Heart left ventricle (tissue), 16 donors: ENCODE data around the gene TM9SF3. TPM values are rescaled to one million over a fixed set of nuclear protein-coding genes. Genes with fewer than 3 reads are reported as not detected.

Experiments
- ATAC-seq, 4 donors: fragments of 200-7000 bp; cut with Tn5 transposase; one replicate each; pipeline ENCODE4 v1.9.1; 2020 to 2022; ENCODE audit warnings: moderate library complexity in 4 of 4, mild to moderate bottlenecking in 3 of 4, moderate number of reproducible peaks in 1 of 4
- DNase-seq, 5 donors: peaks; one replicate each; pipeline ENCODE4 v3.0.0-alpha.2; 2020
- H3K27ac ChIP-seq, 12 donors: fragments of 200-600 bp; sonication (generic) in 4 of 12; one replicate each; pipeline versions ENCODE4 v1.5.0 to v1.8.0; 2016 to 2022; ENCODE audit warnings: mild to moderate bottlenecking in 2 of 12
- H3K27me3 ChIP-seq, 9 donors: fragments of 200-600 bp; sonication (generic) in 2 of 9; one replicate each; pipeline versions ENCODE4 v1.5.1 to v1.8.0; 2016 to 2022; ENCODE audit warnings: mild to moderate bottlenecking in 3 of 9
- H3K36me3 ChIP-seq, 9 donors: fragments of 200-600 bp; sonication (generic) in 2 of 9; one replicate each; pipeline versions ENCODE4 v1.5.0 to v1.8.0; 2018 to 2022; ENCODE audit warnings: mild to moderate bottlenecking in 2 of 9
- H3K4me1 ChIP-seq, 12 donors: fragments of 200-600 bp; sonication (generic) in 4 of 12; one replicate each; pipeline versions ENCODE4 v1.5.0 to v1.8.0; 2016 to 2022; ENCODE audit warnings: mild to moderate bottlenecking in 3 of 12
- H3K4me3 ChIP-seq, 12 donors: fragments of 200-600 bp; sonication (generic) in 4 of 12; one replicate each; pipeline versions ENCODE4 v1.5.0 to v1.8.0; 2017 to 2022; ENCODE audit warnings: mild to moderate bottlenecking in 9 of 12, moderate library complexity in 4 of 12
- H3K9me3 ChIP-seq, 12 donors: fragments of 200-600 bp; sonication (generic) in 4 of 12; one replicate each; pipeline versions ENCODE4 v1.5.0 to v1.8.0; 2016 to 2022; ENCODE audit warnings: mild to moderate bottlenecking in 1 of 12
- POLR2A ChIP-seq, 2 donors: fragments of 450-650 bp; IDR thresholded peaks; one replicate each; pipeline ENCODE4 v1.6.1; 2017; ENCODE audit warnings: antibody characterized with exemption in 2 of 2, mild to moderate bottlenecking in 2 of 2, moderate library complexity in 2 of 2
- WGBS, 4 donors: extraction: QIAGEN DNeasy Blood & Tissue Kit in 2 of 4; methylation state at CpG; one replicate each; pipeline versions ENCODE4 v1.1.5 to v1.1.7; 2013 to 2018; 5-methylcytosine and 5-hydroxymethylcytosine counted together
- intact Hi-C, 10 donors: fragments of 100-400 bp; cut with DNase I; formaldehyde crosslinking; loops; one replicate each; pipeline versions ENCODE4 v1.11.1 to v1.14.2; 2022
- polyA plus RNA-seq, 2 donors: library from polyadenylated mRNA; stranded (reverse); fragments of 200-250 nt; gene quantifications; one replicate each; pipeline ENCODE4 v1.2.3, GENCODE V29; 2013
- total RNA-seq, 9 donors: library from RNA; depleted of rRNA in 2 of 9; stranded (reverse); fragments of >200 nt in 2 of 9; fragmentation: NEBNext Ultra II Directional in 3 of 9; extraction: Animal tissue kit (Norgen Biotek cat#: 25700) in 3 of 9; gene quantifications; one replicate each; pipeline versions ENCODE4 v1.1.0 to v1.2.4, GENCODE V29; 2016 to 2023
- donor health status: ischemic (EF 13 %, LVEDD 7.1; RV severe dilation, severe dysfunction).
- donor health status: healthy with polysubstance abuse.
- donor health status: DM: no; HTN: yes; CAD: no.
- donor health status: DM: no; HTN: no; CAD: no.
- donor health status: ischemic (EF 25% LVEDD 6.9; RV normal size, moderate dysfunction).
- donor health status: ischemic (EF 25% LVEDD 5.7; RV mildly dilated, moderate dysfunction).
- donor health status: healthy.
- donor health status: DM: yes; HTN: yes; CAD: no.
- donor health status: ischemic (EF 35%, LVEDD 5.7; RV mildly dilated, moderate dysfunction).
- donor health status: nonischemic (EF 11% LVEDD 7.7; RV severe dilation, severe dysfunction).
- donor health status: DM: yes; HTN: yes; CAD: no.
- donor health status: PGD.
- donor health status: ischemic (EF 29% LVEDD 5.4; RV normal size, mild dysfunction).
- donor health status: nonischemic (EF 23%, LVEDD 6.1; RV moderate dilation, normal function).

The TM9SF3 gene
- total and polyA plus RNA-seq, 11 donors: 14.9 to 75.6 (median 61.1) TPM

- H3K4me1 ChIP-seq: peaks cover 0 to 9% (median 0%) of the 10 kb centered on the region in 12 donors
- H3K27ac ChIP-seq: no peak overlapping the region
- ATAC-seq (no peak), DNase-seq (no peak)
- no peak for TF ChIP-seq POLR2A (IDR thresholded peaks at IDR 0.05)
- intact Hi-C loops: no loop called here
- no peaks in the 10 kb centered on the region for H3K9me3 ChIP-seq
- WGBS, 4 donors: 50 to 65% (median 55%) methylated on average over 5 of the region's 5 CpGs
- H3K27me3 ChIP-seq: no peaks in the 10 kb centered on the region
- no peaks in the 10 kb centered on the region for H3K36me3 ChIP-seq
- no peak overlapping the region for H3K4me3 ChIP-seq
These were observed 118.0 kb downstream of the TM9SF3 start for GRCh38 chr10:96468845-96469244.

Other genes with a start within 250 kb of the TM9SF3 start
- under 1 TPM in 1 of 9 donors, not detected in 8; 0.16 TPM for gene OPALIN, start 228.0 kb downstream of the TM9SF3 start, total RNA-seq
- gene OPALIN, start 228.0 kb downstream of the TM9SF3 start, polyA plus RNA-seq: not detected
- gene TLL2, start 73.1 kb downstream of the TM9SF3 start, total RNA-seq: 1 to 10 TPM; 1.8 to 8.6 (median 3.6) TPM
- gene TLL2, start 73.1 kb downstream of the TM9SF3 start, polyA plus RNA-seq: 1 to 10 TPM; 4.6 to 5.4 TPM
- 10 to 100 TPM in 2 of 9 donors, 1 to 10 TPM in 7; 1.4 to 37.9 (median 6.1) TPM for gene PIK3AP1, start 133.5 kb upstream of the TM9SF3 start, total RNA-seq
- 1 to 10 TPM; 1.3 to 1.8 TPM for gene PIK3AP1, start 133.5 kb upstream of the TM9SF3 start, polyA plus RNA-seq
- gene LCOR, start 245.3 kb upstream of the TM9SF3 start, total RNA-seq: 10 to 100 TPM in 8 of 9 donors, 1 to 10 TPM in 1; 9.6 to 31.4 (median 21.2) TPM
- 1 to 10 TPM; 4.3 to 4.7 TPM for gene LCOR, start 245.3 kb upstream of the TM9SF3 start, polyA plus RNA-seq